Heart left ventricle (tissue), 16 donors: Measurements from ENCODE around the gene RBM22. TPM values are rescaled to one million over a fixed set of nuclear protein-coding genes. Genes with fewer than 3 reads are reported as not detected.
A peak's percentile ranks its signal among the peaks of the same experiment; 100 is the strongest.

Source experiments
- ATAC-seq, 4 donors: fragments of 200-7000 bp; cut with Tn5 transposase; one replicate each; pipeline ENCODE4 v1.9.1; 2020 to 2022; ENCODE audit warnings: moderate library complexity in 4 of 4, mild to moderate bottlenecking in 3 of 4, moderate number of reproducible peaks in 1 of 4
- DNase-seq, 5 donors: peaks; one replicate each; pipeline ENCODE4 v3.0.0-alpha.2; 2020
- H3K27ac ChIP-seq, 12 donors: fragments of 200-600 bp; sonication (generic) in 4 of 12; one replicate each; pipeline versions ENCODE4 v1.5.0 to v1.8.0; 2016 to 2022; ENCODE audit warnings: mild to moderate bottlenecking in 2 of 12
- H3K27me3 ChIP-seq, 9 donors: fragments of 200-600 bp; sonication (generic) in 2 of 9; one replicate each; pipeline versions ENCODE4 v1.5.1 to v1.8.0; 2016 to 2022; ENCODE audit warnings: mild to moderate bottlenecking in 3 of 9
- H3K36me3 ChIP-seq, 9 donors: fragments of 200-600 bp; sonication (generic) in 2 of 9; one replicate each; pipeline versions ENCODE4 v1.5.0 to v1.8.0; 2018 to 2022; ENCODE audit warnings: mild to moderate bottlenecking in 2 of 9
- H3K4me1 ChIP-seq, 12 donors: fragments of 200-600 bp; sonication (generic) in 4 of 12; one replicate each; pipeline versions ENCODE4 v1.5.0 to v1.8.0; 2016 to 2022; ENCODE audit warnings: mild to moderate bottlenecking in 3 of 12
- H3K4me3 ChIP-seq, 12 donors: fragments of 200-600 bp; sonication (generic) in 4 of 12; one replicate each; pipeline versions ENCODE4 v1.5.0 to v1.8.0; 2017 to 2022; ENCODE audit warnings: mild to moderate bottlenecking in 9 of 12, moderate library complexity in 4 of 12
- H3K9me3 ChIP-seq, 12 donors: fragments of 200-600 bp; sonication (generic) in 4 of 12; one replicate each; pipeline versions ENCODE4 v1.5.0 to v1.8.0; 2016 to 2022; ENCODE audit warnings: mild to moderate bottlenecking in 1 of 12
- POLR2A ChIP-seq, 2 donors: fragments of 450-650 bp; IDR thresholded peaks; one replicate each; pipeline ENCODE4 v1.6.1; 2017; ENCODE audit warnings: antibody characterized with exemption in 2 of 2, mild to moderate bottlenecking in 2 of 2, moderate library complexity in 2 of 2
- whole genome bisulfite sequencing, 4 donors: extraction: QIAGEN DNeasy Blood & Tissue Kit in 2 of 4; methylation state at CpG; one replicate each; pipeline versions ENCODE4 v1.1.5 to v1.1.7; 2013 to 2018; 5-methylcytosine and 5-hydroxymethylcytosine counted together
- intact Hi-C, 10 donors: fragments of 100-400 bp; cut with DNase I; formaldehyde crosslinking; loops; one replicate each; pipeline versions ENCODE4 v1.11.1 to v1.14.2; 2022
- polyA plus RNA-seq, 2 donors: library from polyadenylated mRNA; stranded (reverse); fragments of 200-250 nt; gene quantifications; one replicate each; pipeline ENCODE4 v1.2.3, GENCODE V29; 2013
- total RNA-seq, 9 donors: library from RNA; depleted of rRNA in 2 of 9; stranded (reverse); fragments of >200 nt in 2 of 9; fragmentation: NEBNext Ultra II Directional in 3 of 9; extraction: Animal tissue kit (Norgen Biotek cat#: 25700) in 3 of 9; gene quantifications; one replicate each; pipeline versions ENCODE4 v1.1.0 to v1.2.4, GENCODE V29; 2016 to 2023
- TF ChIP-seq, protein P1 (sequence below), 12 donors: fragments of 200-600 bp; sonication (generic) in 4 of 12; IDR thresholded peaks; one replicate each; pipeline versions ENCODE4 v1.5.0 to v1.8.0; 2018 to 2022; ENCODE audit warnings: antibody characterized with exemption in 12 of 12, mild to moderate bottlenecking in 5 of 12
- donor health status: ischemic (EF 13 %, LVEDD 7.1; RV severe dilation, severe dysfunction).
- donor health status: healthy with polysubstance abuse.
- donor health status: DM: no; HTN: yes; CAD: no.
- donor health status: DM: no; HTN: no; CAD: no.
- donor health status: ischemic (EF 25% LVEDD 6.9; RV normal size, moderate dysfunction).
- donor health status: ischemic (EF 25% LVEDD 5.7; RV mildly dilated, moderate dysfunction).
- donor health status: healthy.
- donor health status: DM: yes; HTN: yes; CAD: no.
- donor health status: ischemic (EF 35%, LVEDD 5.7; RV mildly dilated, moderate dysfunction).
- donor health status: nonischemic (EF 11% LVEDD 7.7; RV severe dilation, severe dysfunction).
- donor health status: DM: yes; HTN: yes; CAD: no.
- donor health status: PGD.
- donor health status: ischemic (EF 29% LVEDD 5.4; RV normal size, mild dysfunction).
- donor health status: nonischemic (EF 23%, LVEDD 6.1; RV moderate dilation, normal function).

The RBM22 gene
- total and polyA plus RNA-seq, 11 donors, result 19.2 to 42.3 (median 26.7) TPM

DNA sequence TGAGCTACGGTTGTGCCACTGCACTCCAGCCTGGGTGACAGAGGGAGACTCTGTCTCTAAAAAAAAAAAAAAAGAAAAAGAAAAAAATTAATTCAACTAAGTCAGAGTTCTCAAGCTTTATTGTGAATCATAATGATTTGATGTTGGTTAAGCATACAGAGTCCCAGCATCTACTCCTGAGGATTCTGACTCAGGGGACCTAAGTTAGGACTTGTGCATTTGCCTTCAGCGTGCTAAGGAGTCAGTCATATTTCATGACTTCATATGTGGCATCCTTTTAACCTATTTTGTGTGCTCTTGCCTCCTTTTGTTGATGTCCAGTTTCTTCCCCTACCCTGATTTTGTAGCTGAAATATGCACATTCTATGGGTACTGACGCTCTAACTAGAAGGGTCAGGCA, 36.9 kb downstream of the RBM22 start:
- H3K27ac ChIP-seq, result no peak overlapping the region
- H3K9me3 ChIP-seq, result no peaks in the 10 kb centered on the region
- ATAC-seq (no peak), DNase-seq (no peak)
- 94 to 96% (median 94%) methylated on average over 3 of the region's 3 CpGs for WGBS, 4 donors
- H3K4me3 ChIP-seq, result no peak overlapping the region
- TF ChIP-seq POLR2A (IDR thresholded peaks at IDR 0.05), result no peak
- TF ChIP-seq, protein P1, sequence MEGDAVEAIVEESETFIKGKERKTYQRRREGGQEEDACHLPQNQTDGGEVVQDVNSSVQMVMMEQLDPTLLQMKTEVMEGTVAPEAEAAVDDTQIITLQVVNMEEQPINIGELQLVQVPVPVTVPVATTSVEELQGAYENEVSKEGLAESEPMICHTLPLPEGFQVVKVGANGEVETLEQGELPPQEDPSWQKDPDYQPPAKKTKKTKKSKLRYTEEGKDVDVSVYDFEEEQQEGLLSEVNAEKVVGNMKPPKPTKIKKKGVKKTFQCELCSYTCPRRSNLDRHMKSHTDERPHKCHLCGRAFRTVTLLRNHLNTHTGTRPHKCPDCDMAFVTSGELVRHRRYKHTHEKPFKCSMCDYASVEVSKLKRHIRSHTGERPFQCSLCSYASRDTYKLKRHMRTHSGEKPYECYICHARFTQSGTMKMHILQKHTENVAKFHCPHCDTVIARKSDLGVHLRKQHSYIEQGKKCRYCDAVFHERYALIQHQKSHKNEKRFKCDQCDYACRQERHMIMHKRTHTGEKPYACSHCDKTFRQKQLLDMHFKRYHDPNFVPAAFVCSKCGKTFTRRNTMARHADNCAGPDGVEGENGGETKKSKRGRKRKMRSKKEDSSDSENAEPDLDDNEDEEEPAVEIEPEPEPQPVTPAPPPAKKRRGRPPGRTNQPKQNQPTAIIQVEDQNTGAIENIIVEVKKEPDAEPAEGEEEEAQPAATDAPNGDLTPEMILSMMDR (IDR thresholded peaks at IDR 0.05), result no peak
- no peaks in the 10 kb centered on the region for H3K27me3 ChIP-seq
- intact Hi-C loops, result no loop called here
- H3K36me3 ChIP-seq, result no peaks in the 10 kb centered on the region
- peaks cover 0 to 24% (median 7%) of the 10 kb centered on the region in 12 donors for H3K4me1 ChIP-seq

DNA sequence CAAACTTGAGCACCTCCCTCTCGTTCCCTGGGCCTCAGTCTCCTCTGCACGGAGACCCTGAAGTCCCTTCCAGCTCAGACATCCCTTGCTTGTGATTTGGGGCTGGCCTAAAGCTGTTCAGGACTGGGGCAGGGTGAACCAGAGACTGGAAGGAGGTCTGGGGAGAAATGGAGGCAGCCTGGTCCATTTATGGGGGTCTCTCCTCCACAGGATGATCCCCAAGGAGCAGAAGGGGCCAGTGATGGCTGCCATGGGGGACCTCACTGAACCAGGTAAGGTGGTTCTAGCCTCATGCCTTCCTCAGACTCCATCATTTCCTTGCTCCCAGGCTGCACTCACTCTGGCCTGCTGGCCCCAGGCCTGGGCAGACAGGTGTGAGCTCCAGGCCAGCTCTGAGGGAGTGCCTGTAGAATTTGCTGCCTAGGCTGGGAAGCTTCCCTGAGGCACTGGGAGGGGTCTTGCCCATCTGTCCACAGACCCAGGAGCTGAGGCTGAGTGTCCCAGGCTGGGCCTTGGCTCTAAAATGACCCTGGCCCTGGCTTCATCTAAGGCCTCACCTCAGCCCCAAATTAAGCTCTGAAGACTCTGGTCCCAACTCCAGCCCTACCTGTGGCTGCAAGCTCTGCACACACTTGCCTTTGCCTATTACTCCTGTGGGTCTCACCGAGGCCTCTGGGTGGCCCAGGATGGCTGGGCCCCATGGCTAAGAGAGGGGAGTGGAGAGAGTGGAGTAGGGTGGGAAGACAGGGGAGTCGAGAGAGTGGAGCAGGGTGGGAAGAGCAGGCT, 37.9 kb downstream of the RBM22 start:
- 80 to 91% (median 90%) methylated on average over 4 of the region's 4 CpGs for WGBS, 4 donors
- H3K36me3 ChIP-seq, result no peaks in the 10 kb centered on the region
- intact Hi-C loops, result no loop called here
- ATAC-seq, result no peak
- no peaks in the 10 kb centered on the region for H3K9me3 ChIP-seq
- H3K27ac ChIP-seq, result no peak overlapping the region
- peak in 1 of 5 donors; percentile 33 for DNase-seq
- no peak overlapping the region for H3K4me3 ChIP-seq
- no peak for TF ChIP-seq POLR2A (IDR thresholded peaks at IDR 0.05)
- TF ChIP-seq, protein P1 (IDR thresholded peaks at IDR 0.05), result no peak
- H3K27me3 ChIP-seq, result no peaks in the 10 kb centered on the region
- peaks cover 0 to 34% (median 17%) of the 10 kb centered on the region in 12 donors for H3K4me1 ChIP-seq

DNA sequence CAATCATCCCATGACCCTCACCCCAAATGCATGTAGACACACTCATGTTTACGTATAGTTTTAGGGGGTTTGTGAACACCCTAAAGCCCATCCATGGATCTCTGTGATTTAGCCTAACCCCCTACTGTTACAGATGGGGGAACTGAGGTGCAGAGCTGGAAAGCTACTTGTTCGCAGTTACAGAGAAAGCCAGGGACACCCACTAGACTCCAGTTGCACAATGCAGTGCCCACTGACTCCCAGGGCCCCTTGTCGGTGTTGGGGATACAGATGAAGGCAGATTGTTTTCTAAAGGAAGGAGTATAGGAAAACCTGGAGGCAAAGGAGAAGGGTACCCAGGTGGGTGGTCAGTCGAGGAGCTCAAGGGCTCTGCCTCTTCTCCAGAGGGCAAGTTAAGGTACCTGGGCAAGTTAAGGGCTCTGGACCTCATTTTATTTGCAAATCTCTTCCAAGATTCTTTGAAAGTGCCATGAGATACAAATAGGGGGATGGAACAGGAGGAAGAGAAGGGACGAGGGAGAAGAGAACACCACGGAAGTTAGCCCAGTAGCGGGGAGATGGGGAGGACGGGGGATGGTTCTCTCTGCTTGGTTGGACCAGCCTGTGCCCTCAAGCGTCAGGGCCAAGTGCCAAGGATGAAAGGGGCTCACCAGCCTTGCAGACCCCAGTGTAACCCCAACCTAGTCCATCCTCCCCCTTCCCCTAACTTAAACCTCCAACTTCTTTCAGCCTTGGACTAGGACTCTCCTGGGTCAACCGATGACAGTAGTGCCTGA, 38.9 kb downstream of the RBM22 start:
- Histone ChIP-seq H3K4me3 (no peak overlapping the region), H3K27me3 (no peaks in the 10 kb centered on the region), H3K4me1 (peaks cover 0 to 43% (median 23%) of the 10 kb centered on the region in 12 donors), H3K36me3 (no peaks in the 10 kb centered on the region), H3K9me3 (no peaks in the 10 kb centered on the region), H3K27ac (no peak overlapping the region)
- intact Hi-C loops, result no loop called here
- WGBS, 4 donors, result 89 to 94% (median 92%) methylated on average over 9 to 10 of the region's 10 CpGs
- DNase-seq (no peak), ATAC-seq (no peak)
- TF ChIP-seq, protein P1 (IDR thresholded peaks at IDR 0.05), result no peak
- no peak for TF ChIP-seq POLR2A (IDR thresholded peaks at IDR 0.05)

DNA sequence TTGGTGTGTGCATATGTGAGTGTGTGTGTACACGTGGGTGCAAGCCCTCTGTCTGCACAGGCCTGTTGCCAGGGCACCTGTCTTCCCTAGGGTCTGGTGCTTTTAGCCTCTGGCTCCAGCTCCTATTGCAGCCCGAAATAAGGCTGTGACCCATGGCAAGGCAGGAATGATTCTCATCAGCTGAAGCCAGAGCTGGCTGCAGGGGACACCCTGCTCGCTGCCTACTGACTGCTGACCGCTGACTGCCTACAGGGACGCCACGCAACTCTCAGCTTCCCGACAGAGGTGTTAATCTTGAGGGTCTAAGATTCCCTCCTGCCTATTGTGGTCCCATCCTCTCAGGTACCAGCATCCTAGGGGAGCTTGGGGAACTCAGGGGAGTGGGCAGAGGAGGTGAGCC, 39.8 kb downstream of the RBM22 start, which contains the start of gene MYOZ3:
MYOZ3 (plus strand) TSS at position 166 of the 400 bp plus-strand sequence. CDS start 1,691 bp downstream, outside the sequence.
- peak in 1 of 5 donors; percentile 44 for DNase-seq
- Histone ChIP-seq H3K4me1 (peaks cover 0 to 50% (median 28%) of the 10 kb centered on the region in 12 donors), H3K27me3 (no peaks in the 10 kb centered on the region), H3K27ac (peak within 1 kb of the TSS in 8 of 12 donors; percentile 17 to 96 (median 36)), H3K36me3 (no peaks in the 10 kb centered on the region), H3K9me3 (no peaks in the 10 kb centered on the region), H3K4me3 (no peak within 1 kb of the TSS)
- intact Hi-C loops, result no loop called here
- no peak for ATAC-seq
- TF ChIP-seq, protein P1 (IDR thresholded peaks at IDR 0.05), result no peak
- no peak for TF ChIP-seq POLR2A (IDR thresholded peaks at IDR 0.05)
- 69 to 77% (median 72%) methylated on average over 4 to 7 of the region's 7 CpGs for WGBS, 4 donors
